H1 (cell line): ENCODE data around the gene EMP3. TPM values are rescaled to one million over a fixed set of nuclear protein-coding genes. Genes with fewer than 3 reads are reported as not detected.

Experiments used
- CTCF ChIA-PET: fragments of 300-600 bp; sonication (Branson Sonifier 250); formaldehyde crosslinking; loops from one replicate; lab custom pipeline; 2021; ENCODE audit not compliant: partially characterized antibody; lab: Charles Lee
- POLR2A ChIA-PET: fragments of 300-600 bp; sonication (Branson Sonifier 250); formaldehyde crosslinking; loops from one replicate; lab custom pipeline; 2021; ENCODE audit warnings: inconsistent platforms; ENCODE audit not compliant: partially characterized antibody; lab: Charles Lee
- DNase-seq, 2 experiments: peaks; one replicate each; pipeline versions ENCODE4 v3.0.0 to v3.0.0-alpha.2; 2010 to 2022; ENCODE audit warnings: low spot score in 2 of 2, low read depth in 1 of 2, mixed read lengths in 1 of 2
- FAIRE-seq: peaks from 2 replicates; lab custom pipeline; 2011; peaks lifted over from hg19 to GRCh38; lab: Jason Lieb, UNC
- H2AFZ ChIP-seq: 2 replicates; pipeline ENCODE4 v1.8.1; 2012; ENCODE audit warnings: low read length, inconsistent platforms
- H2AK5ac ChIP-seq: 2 replicates; pipeline ENCODE4 v1.6.1; 2013; ENCODE audit warnings: low read depth, low read length
- H2BK120ac ChIP-seq: replicated peaks from 2 replicates; pipeline ENCODE3; 2013; ENCODE audit warnings: low read depth, low read length, inconsistent platforms
- H2BK12ac ChIP-seq: 2 replicates; pipeline ENCODE4 v1.6.1; 2013; ENCODE audit warnings: low read depth, low read length
- H2BK15ac ChIP-seq: 2 replicates; pipeline ENCODE4 v1.6.1; 2013; ENCODE audit warnings: low read length
- H2BK20ac ChIP-seq: 2 replicates; pipeline ENCODE4 v1.6.1; 2013; ENCODE audit warnings: low read length
- H2BK5ac ChIP-seq: 2 replicates; pipeline ENCODE4 v1.6.1; 2013; ENCODE audit warnings: low read depth, low read length
- H3K14ac ChIP-seq: 2 replicates; pipeline ENCODE4 v1.6.1; 2013; ENCODE audit warnings: inconsistent platforms; ENCODE audit not compliant: insufficient read length
- H3K18ac ChIP-seq: 2 replicates; pipeline ENCODE4 v1.6.1; 2013; ENCODE audit warnings: low read length; ENCODE audit errors: extremely low read depth
- H3K23ac ChIP-seq: 2 replicates; pipeline ENCODE4 v1.6.1; 2013; ENCODE audit warnings: inconsistent platforms; ENCODE audit not compliant: insufficient read length
- H3K23me2 ChIP-seq: 2 replicates; pipeline ENCODE4 v1.6.1; 2013; ENCODE audit warnings: low read depth, low read length
- H3K27ac ChIP-seq: 2 replicates; pipeline ENCODE4 v1.6.1; 2011; ENCODE audit warnings: low read depth, low read length, inconsistent platforms
- H3K27me3 ChIP-seq, 4 experiments: replicated peaks in 1 of 4; 1 replicate in 1 of 4; 2 replicates in 3 of 4; pipeline versions ENCODE4 v1.6.1 to v1.8.1; 2011 to 2013; ENCODE audit warnings: low read length in 3 of 4, mild to moderate bottlenecking in 3 of 4, inconsistent platforms in 2 of 4, mixed read lengths in 2 of 4, moderate library complexity in 1 of 4; ENCODE audit not compliant: control insufficient read depth in 3 of 4, insufficient read depth in 3 of 4; ENCODE audit errors: extremely low read depth in 1 of 4
- H3K36me3 ChIP-seq, 4 experiments: 2 replicates each; pipeline versions ENCODE4 v1.6.1 to v1.8.1; 2011 to 2013; ENCODE audit warnings: mild to moderate bottlenecking in 4 of 4, low read length in 3 of 4, moderate library complexity in 2 of 4, control low read depth in 1 of 4, inconsistent platforms in 1 of 4; ENCODE audit not compliant: insufficient read depth in 4 of 4, control insufficient read depth in 2 of 4
- H3K4ac ChIP-seq: replicated peaks from 2 replicates; pipeline ENCODE3; 2013; ENCODE audit warnings: low read length, low read depth, mixed read lengths, inconsistent platforms; ENCODE audit not compliant: insufficient read length
- H3K4me1 ChIP-seq, 4 experiments: replicated peaks in 1 of 4; 1 replicate in 1 of 4; 2 replicates in 3 of 4; pipeline versions ENCODE4 v1.6.1 to v1.8.1; 2011 to 2013; ENCODE audit warnings: low read length in 3 of 4, inconsistent platforms in 2 of 4, mixed read lengths in 1 of 4; ENCODE audit not compliant: insufficient read depth in 4 of 4, control insufficient read depth in 3 of 4
- H3K4me2 ChIP-seq, 2 experiments: 2 replicates each; pipeline versions ENCODE4 v1.6.1 to v1.8.1; 2011 to 2013; ENCODE audit warnings: low read depth in 2 of 2, low read length in 2 of 2, control low read depth in 1 of 2, inconsistent platforms in 1 of 2, mild to moderate bottlenecking in 1 of 2; ENCODE audit not compliant: insufficient read depth in 1 of 2
- H3K4me3 ChIP-seq, 4 experiments: fragments of 200-600, 300-600 bp in 1 of 4; sonication (generic), shearing (Covaris generic), sonication (Bioruptor Twin) in 1 of 4; 2 replicates each; pipeline versions ENCODE4 v1.5.1 to v1.8.1; 2011 to 2016; ENCODE audit warnings: low read length in 4 of 4, low read depth in 3 of 4, control low read depth in 2 of 4, inconsistent platforms in 2 of 4, mild to moderate bottlenecking in 2 of 4, mixed read lengths in 1 of 4, moderate library complexity in 1 of 4; ENCODE audit not compliant: insufficient read depth in 2 of 4; ENCODE audit errors: extremely low read depth in 1 of 4
- H3K56ac ChIP-seq: replicated peaks from 2 replicates; pipeline ENCODE3; 2013; ENCODE audit warnings: low read depth, mild to moderate bottlenecking, mixed read lengths, low read length, inconsistent platforms; ENCODE audit not compliant: insufficient read length
- H3K79me1 ChIP-seq: 2 replicates; pipeline ENCODE4 v1.6.1; 2013; ENCODE audit warnings: low read depth, low read length, control low read depth
- H3K79me2 ChIP-seq, 2 experiments: 2 replicates each; pipeline versions ENCODE4 v1.6.1 to v1.8.1; 2012 to 2013; ENCODE audit warnings: low read length in 2 of 2, mild to moderate bottlenecking in 2 of 2, inconsistent platforms in 1 of 2; ENCODE audit not compliant: insufficient read depth in 2 of 2, control insufficient read depth in 1 of 2
- H3K9ac ChIP-seq, 4 experiments: replicated peaks in 1 of 4; 1 replicate in 1 of 4; 2 replicates in 3 of 4; pipeline versions ENCODE4 v1.6.1 to v1.8.1; 2011 to 2013; ENCODE audit warnings: low read depth in 3 of 4, low read length in 3 of 4, control low read depth in 2 of 4, mild to moderate bottlenecking in 2 of 4, moderate library complexity in 2 of 4, inconsistent platforms in 1 of 4; ENCODE audit errors: extremely low read depth in 1 of 4
- H3K9me3 ChIP-seq, 2 experiments: 2 replicates each; pipeline versions ENCODE4 v1.6.1 to v1.8.1; 2012 to 2013; ENCODE audit warnings: mild to moderate bottlenecking in 2 of 2, moderate library complexity in 2 of 2, control low read depth in 1 of 2, inconsistent platforms in 1 of 2, low read depth in 1 of 2, low read length in 1 of 2, mixed read lengths in 1 of 2; ENCODE audit not compliant: insufficient read depth in 2 of 2
- H4K20me1 ChIP-seq, 2 experiments: replicated peaks in 1 of 2; 2 replicates each; pipeline versions ENCODE3 to v1.8.1; 2011 to 2013; ENCODE audit warnings: inconsistent platforms in 2 of 2, low read length in 2 of 2, mild to moderate bottlenecking in 1 of 2; ENCODE audit not compliant: insufficient read depth in 2 of 2, control insufficient read depth in 1 of 2
- H4K5ac ChIP-seq: 2 replicates; pipeline ENCODE4 v1.6.1; 2013; ENCODE audit warnings: low read length, low read depth, mixed read lengths, inconsistent platforms; ENCODE audit not compliant: insufficient read length
- H4K8ac ChIP-seq: 2 replicates; pipeline ENCODE4 v1.8.0; 2013; ENCODE audit warnings: mild to moderate bottlenecking, moderate library complexity, low read length, inconsistent platforms; ENCODE audit not compliant: insufficient read depth; ENCODE audit errors: extremely low read depth
- H4K91ac ChIP-seq: replicated peaks from 2 replicates; pipeline ENCODE3; 2013; ENCODE audit warnings: low read length, mixed read lengths, inconsistent platforms; ENCODE audit not compliant: insufficient read length
- BCL11A ChIP-seq, 2 experiments: IDR thresholded peaks; one replicate each; pipeline ENCODE4 v1.6.1; 2011; ENCODE audit warnings: low read depth in 2 of 2, low read length in 2 of 2, mild to moderate bottlenecking in 2 of 2
- CHD1 ChIP-seq: IDR thresholded peaks from 2 replicates; pipeline ENCODE4 v1.6.1; 2012; ENCODE audit warnings: low read depth, low read length, improper control_type of control experiment
- CTBP2 ChIP-seq: IDR thresholded peaks from 2 replicates; pipeline ENCODE4 v1.7.0; 2011; ENCODE audit warnings: borderline replicate concordance, mild to moderate bottlenecking, moderate library complexity, mixed read lengths, low read length; ENCODE audit not compliant: insufficient read depth, insufficient read length
- EP300 ChIP-seq, 2 experiments: IDR thresholded peaks; 1 replicate in 1 of 2; 2 replicates in 1 of 2; pipeline ENCODE4 v1.6.1; 2011 to 2012; ENCODE audit warnings: low read depth in 2 of 2, low read length in 2 of 2, mild to moderate bottlenecking in 2 of 2, borderline replicate concordance in 1 of 2, inconsistent platforms in 1 of 2, moderate library complexity in 1 of 2
- GABPA ChIP-seq: IDR thresholded peaks from 2 replicates; pipeline ENCODE4 v1.6.1; 2011; ENCODE audit warnings: mild to moderate bottlenecking, low read length, moderate library complexity, borderline replicate concordance; ENCODE audit not compliant: insufficient read depth
- MAFK ChIP-seq: IDR thresholded peaks from 2 replicates; pipeline ENCODE4 v1.6.1; 2012; ENCODE audit warnings: low read depth, mild to moderate bottlenecking, improper control_type of control experiment, low read length
- RAD21 ChIP-seq, 2 experiments: IDR thresholded peaks in 1 of 2; conservative IDR thresholded peaks in 1 of 2; 2 replicates each; pipeline ENCODE4 v1.6.1; 2011; ENCODE audit warnings: low read depth in 2 of 2, low read length in 2 of 2, improper control_type of control experiment in 1 of 2, inconsistent platforms in 1 of 2, mild to moderate bottlenecking in 1 of 2, moderate library complexity in 1 of 2
- SIN3A ChIP-seq, 2 experiments: IDR thresholded peaks in 1 of 2; conservative IDR thresholded peaks in 1 of 2; 2 replicates each; pipeline ENCODE4 v1.6.1; 2011 to 2012; ENCODE audit warnings: low read length in 2 of 2, improper control_type of control experiment in 1 of 2, low read depth in 1 of 2, mild to moderate bottlenecking in 1 of 2
- SP2 ChIP-seq: IDR thresholded peaks from 2 replicates; pipeline ENCODE4 v1.6.1; 2012; ENCODE audit warnings: mild to moderate bottlenecking, low read length, inconsistent platforms
- SRF ChIP-seq: IDR thresholded peaks from 2 replicates; pipeline ENCODE4 v1.6.1; 2011; ENCODE audit warnings: mild to moderate bottlenecking, low read depth, low read length, moderate library complexity
- WGBS, 2 experiments: shearing (Covaris generic) in 1 of 2; methylation state at CpG; one replicate each; pipeline versions ENCODE4 v1.1.6 to v1.1.7; 2013 to 2015; ENCODE audit warnings: low lambda C conversion rate in 2 of 2, mixed read lengths in 2 of 2, inconsistent platforms in 1 of 2, low coverage in 1 of 2, missing lambda C conversion rate in 1 of 2; ENCODE audit not compliant: insufficient replicate concordance in 2 of 2, insufficient coverage in 1 of 2, insufficient read length in 1 of 2; ENCODE audit errors: extremely low coverage in 1 of 2, missing lambda C conversion rate in 1 of 2; 5-methylcytosine and 5-hydroxymethylcytosine counted together
- polyA plus RNA-seq, 7 experiments: library from polyadenylated mRNA; depleted of rRNA in 3 of 7; stranded (reverse) in 5 of 7; unstranded in 2 of 7; fragments of >200 nt in 5 of 7; fragments of 200-250 nt in 2 of 7; gene quantifications; 1 replicate in 5 of 7; 2 replicates in 1 of 7; 4 replicates in 1 of 7; pipeline versions ENCODE4 v1.2.1 to v1.2.3, GENCODE V29; 2011 to 2013; ENCODE audit warnings: missing spikeins in 2 of 7, mixed read lengths in 2 of 7
- total RNA-seq: library from RNA; stranded (reverse); fragmentation: NEBNext Ultra II Directional; extraction: Animal tissue kit (Norgen Biotek cat#: 25700); gene quantifications from 2 replicates; pipeline ENCODE4 v1.2.1, GENCODE V29; 2021
- TF ChIP-seq, protein P1 (sequence below): IDR thresholded peaks from 2 replicates; pipeline ENCODE4 v1.6.1; 2011; ENCODE audit warnings: low read depth, mild to moderate bottlenecking, low read length; ENCODE audit not compliant: insufficient read depth
- TF ChIP-seq, protein P2 (sequence below): IDR thresholded peaks from 2 replicates; pipeline ENCODE4 v1.6.1; 2012; ENCODE audit warnings: inconsistent platforms

The EMP3 gene
- total and polyA plus RNA-seq, 2 of the 8 experiments (the other 6 are each of a cell fraction or from before 2014, with no cell fraction given), result 18.4 to 87.8 TPM

DNA sequence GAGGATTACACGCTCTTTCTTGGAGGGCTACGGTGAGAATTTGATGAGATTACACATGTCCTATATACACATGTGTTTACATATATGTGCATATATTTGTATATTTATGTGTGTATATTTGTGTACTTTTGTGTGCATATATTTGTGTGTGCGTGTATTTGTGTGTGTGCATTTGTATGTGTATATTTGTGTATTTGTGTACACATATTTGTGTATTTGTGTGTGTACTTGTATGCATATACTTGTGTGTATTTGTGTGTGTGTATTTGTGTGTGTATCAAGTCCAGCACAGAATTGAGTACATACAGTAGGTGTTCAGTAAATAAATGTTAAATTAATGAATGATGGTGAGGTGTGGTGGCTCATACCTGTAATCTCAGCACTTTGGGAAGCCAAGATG lies 36.6 kb downstream of the EMP3 start:
- Histone ChIP-seq H2BK120ac (no peak overlapping the region), H3K9me3 (no peaks in the 10 kb centered on the region), H4K5ac (no peak overlapping the region), H3K23me2 (peaks cover 7% of the 10 kb centered on the region), H2AK5ac (no peak overlapping the region), H3K27ac (no peak overlapping the region), H4K20me1 (no peaks in the 10 kb centered on the region), H2BK20ac (no peak overlapping the region), H3K79me2 (no peaks in the 10 kb centered on the region), H3K14ac (no peak overlapping the region), H3K4ac (no peak overlapping the region), H3K4me2 (no peak overlapping the region), H2BK12ac (no peak overlapping the region), H2BK5ac (no peak overlapping the region), H4K8ac (no peak overlapping the region), H3K18ac (no peak overlapping the region), H2AFZ (no peak overlapping the region), H3K56ac (no peak overlapping the region), H3K23ac (no peak overlapping the region), H4K91ac (no peak overlapping the region), H3K4me3 (no peak overlapping the region), H3K9ac (no peak overlapping the region), H3K4me1 (peaks cover 0 to 5% (median 4%) of the 10 kb centered on the region in 4 experiments; a peak in 4 of 7 replicates), H3K36me3 (no peaks in the 10 kb centered on the region), H3K79me1 (no peaks in the 10 kb centered on the region), H2BK15ac (no peak overlapping the region), H3K27me3 (peaks cover 0 to 7% (median 2%) of the 10 kb centered on the region in 4 experiments; a peak in 2 of 7 replicates)
- FAIRE-seq (no peak), DNase-seq (no peak)
- CTCF ChIA-PET, result interaction anchor here (0.8 to 2.6 kb wide), 3 partner anchors 12 to 29 kb away, joined by 4 to 12 read pairs (median 9); partner anchors contain the start of gene KDELR1
- POLR2A ChIA-PET, result interaction anchor here (1.1 to 3.1 kb wide), 3 partner anchors 9 to 38 kb away, joined by 3 to 27 read pairs (median 3); partner anchors contain the start of gene KDELR1
- WGBS, 2 experiments, result 95% methylated on average over 3 of the region's 3 CpGs; no CpG with 5 or more reads in 1 of the 2 experiments
- TF ChIP-seq, protein P1, sequence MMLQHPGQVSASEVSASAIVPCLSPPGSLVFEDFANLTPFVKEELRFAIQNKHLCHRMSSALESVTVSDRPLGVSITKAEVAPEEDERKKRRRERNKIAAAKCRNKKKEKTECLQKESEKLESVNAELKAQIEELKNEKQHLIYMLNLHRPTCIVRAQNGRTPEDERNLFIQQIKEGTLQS, result no peak
- TF ChIP-seq CHD1 (no peak), RAD21 (IDR thresholded peaks at IDR 0.05 in 1 of 2, conservative IDR thresholded peaks at IDR 0.05 in 1 of 2; ENCODE audit: low read depth in 2 of 2, low read length in 2 of 2) (no peak), BCL11A (IDR thresholded peaks at IDR 0.05; ENCODE audit: low read depth in 2 of 2, low read length in 2 of 2) (no peak), MAFK (no peak), GABPA (no peak), SRF (no peak), SIN3A (conservative IDR thresholded peaks at IDR 0.05 in 1 of 2, IDR thresholded peaks at IDR 0.05 in 1 of 2; ENCODE audit: low read depth in 1 of 2, low read length in 2 of 2) (no peak), EP300 (IDR thresholded peaks at IDR 0.05; ENCODE audit: borderline replicate concordance in 1 of 2, low read depth in 2 of 2, low read length in 2 of 2) (no peak), CTBP2 (no peak), SP2 (no peak)
- TF ChIP-seq, protein P2, sequence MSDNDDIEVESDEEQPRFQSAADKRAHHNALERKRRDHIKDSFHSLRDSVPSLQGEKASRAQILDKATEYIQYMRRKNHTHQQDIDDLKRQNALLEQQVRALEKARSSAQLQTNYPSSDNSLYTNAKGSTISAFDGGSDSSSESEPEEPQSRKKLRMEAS, result no peak
